ENCODE measurements around the gene RGS6. TPM values are rescaled to one million over a fixed set of nuclear protein-coding genes. Genes with fewer than 3 reads are reported as not detected.

RGS6 gene
- total RNA-seq, 2 experiments from 2014 or later, result not detected

DNA sequence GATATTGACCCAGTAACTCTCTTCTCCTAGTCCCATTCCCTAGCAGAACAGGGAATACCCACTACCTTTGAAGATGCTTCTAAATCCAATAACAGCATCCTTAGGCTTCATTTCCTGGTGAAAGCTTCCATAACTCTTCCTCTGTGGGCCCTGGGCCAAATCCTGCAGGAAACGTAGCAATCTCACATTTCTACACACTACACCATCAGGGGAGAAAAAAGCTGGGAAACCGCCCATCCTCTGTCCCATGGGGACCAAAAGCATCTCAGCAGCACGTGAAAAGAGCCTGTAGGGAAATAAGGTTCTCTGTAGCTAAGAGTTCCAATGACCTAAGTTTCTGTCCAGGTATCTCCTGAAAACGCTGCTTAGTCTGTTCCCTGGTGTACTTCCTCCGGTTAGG lies 621.4 kb downstream of the RGS6 start:
- Histone ChIP-seq H3K27ac (ENCODE audit: low read depth, low read length, poor library complexity, severe bottlenecking) (no peak overlapping the region), H3K79me2 (ENCODE audit: insufficient read depth, low read depth, low read length) (no peaks in the 10 kb centered on the region), H3K36me3 (ENCODE audit: insufficient read depth, low read length) (no peaks in the 10 kb centered on the region), H3K4me2 (ENCODE audit: low read length) (no peak overlapping the region), H3K4me1 (ENCODE audit: insufficient read depth, low read length, poor library complexity, severe bottlenecking) (no peaks in the 10 kb centered on the region), H3K9me2 (ENCODE audit: insufficient read depth, low read length) (no peaks in the 10 kb centered on the region), H2AFZ (ENCODE audit: low read length) (no peak overlapping the region), H3K4me3 (ENCODE audit: low read depth, low read length, poor library complexity, severe bottlenecking) (no peak overlapping the region), H4K20me1 (ENCODE audit: insufficient read depth, low read length) (no peaks in the 10 kb centered on the region), H3K9me3 (ENCODE audit: low read length) (no peaks in the 10 kb centered on the region)
- TF ChIP-seq, protein P1, sequence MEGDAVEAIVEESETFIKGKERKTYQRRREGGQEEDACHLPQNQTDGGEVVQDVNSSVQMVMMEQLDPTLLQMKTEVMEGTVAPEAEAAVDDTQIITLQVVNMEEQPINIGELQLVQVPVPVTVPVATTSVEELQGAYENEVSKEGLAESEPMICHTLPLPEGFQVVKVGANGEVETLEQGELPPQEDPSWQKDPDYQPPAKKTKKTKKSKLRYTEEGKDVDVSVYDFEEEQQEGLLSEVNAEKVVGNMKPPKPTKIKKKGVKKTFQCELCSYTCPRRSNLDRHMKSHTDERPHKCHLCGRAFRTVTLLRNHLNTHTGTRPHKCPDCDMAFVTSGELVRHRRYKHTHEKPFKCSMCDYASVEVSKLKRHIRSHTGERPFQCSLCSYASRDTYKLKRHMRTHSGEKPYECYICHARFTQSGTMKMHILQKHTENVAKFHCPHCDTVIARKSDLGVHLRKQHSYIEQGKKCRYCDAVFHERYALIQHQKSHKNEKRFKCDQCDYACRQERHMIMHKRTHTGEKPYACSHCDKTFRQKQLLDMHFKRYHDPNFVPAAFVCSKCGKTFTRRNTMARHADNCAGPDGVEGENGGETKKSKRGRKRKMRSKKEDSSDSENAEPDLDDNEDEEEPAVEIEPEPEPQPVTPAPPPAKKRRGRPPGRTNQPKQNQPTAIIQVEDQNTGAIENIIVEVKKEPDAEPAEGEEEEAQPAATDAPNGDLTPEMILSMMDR (conservative IDR thresholded peaks at IDR 0.05; ENCODE audit: low read length), result no peak
- TF ChIP-seq EZH2phosphoT487 (IDR thresholded peaks at IDR 0.05; ENCODE audit: borderline replicate concordance, low read depth, low read length), result no peak
- ChIA-PET CTCF (ENCODE audit: unreplicated experiment) (no interaction called here), POLR2A (interaction anchor here (1.2 kb wide), 1 partner anchor 10 kb away, joined by 5 read pairs; no protein-coding TSS in a partner anchor)
- DNase-seq (ENCODE audit: low spot score), result no peak
- intact Hi-C loops (cut with micrococcal nuclease; ENCODE audit: unreplicated experiment), result no loop called here
- BruUV-seq (replicated peaks), result no TSS peak

DNA sequence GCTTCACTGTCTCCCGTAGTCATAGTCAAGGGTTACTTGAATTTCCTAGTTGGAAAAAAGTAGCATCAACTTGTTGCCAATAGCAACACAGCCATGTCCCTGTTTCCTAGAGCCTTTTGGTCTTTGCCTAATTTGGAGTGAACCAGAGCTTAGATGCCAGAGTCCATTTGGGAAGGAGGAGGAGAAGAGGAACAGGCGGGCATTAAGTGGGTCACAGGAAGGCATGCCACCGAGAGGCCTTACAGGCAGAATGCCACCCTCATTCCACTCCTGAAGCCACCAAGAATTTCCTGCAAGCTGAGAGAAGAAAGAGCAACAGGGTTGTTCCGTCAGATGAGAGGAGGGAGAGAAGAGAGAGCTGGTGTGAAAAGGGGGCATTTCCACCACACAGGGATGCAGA lies 622.2 kb downstream of the RGS6 start:
- H3K27ac ChIP-seq (ENCODE audit: low read depth, low read length, poor library complexity, severe bottlenecking), result no peak overlapping the region
- no peaks in the 10 kb centered on the region for H3K9me3 ChIP-seq (ENCODE audit: low read length)
- H3K4me1 ChIP-seq (ENCODE audit: insufficient read depth, low read length, poor library complexity, severe bottlenecking), result no peaks in the 10 kb centered on the region
- DNase-seq (ENCODE audit: low spot score), result no peak
- POLR2A ChIA-PET, result interaction anchor here (1.2 kb wide), 1 partner anchor 9 kb away, joined by 5 read pairs; no protein-coding TSS in a partner anchor
- no peak overlapping the region for H3K4me3 ChIP-seq (ENCODE audit: low read depth, low read length, poor library complexity, severe bottlenecking)
- no peaks in the 10 kb centered on the region for H4K20me1 ChIP-seq (ENCODE audit: insufficient read depth, low read length)
- no peaks in the 10 kb centered on the region for H3K79me2 ChIP-seq (ENCODE audit: insufficient read depth, low read depth, low read length)
- TF ChIP-seq, protein P1 (conservative IDR thresholded peaks at IDR 0.05; ENCODE audit: low read length), result no peak
- no peak for TF ChIP-seq EZH2phosphoT487 (IDR thresholded peaks at IDR 0.05; ENCODE audit: borderline replicate concordance, low read depth, low read length)
- no peaks in the 10 kb centered on the region for H3K9me2 ChIP-seq (ENCODE audit: insufficient read depth, low read length)
- no peak overlapping the region for H3K4me2 ChIP-seq (ENCODE audit: low read length)
- CTCF ChIA-PET (ENCODE audit: unreplicated experiment), result no interaction called here
- BruUV-seq (replicated peaks), result no TSS peak
- H2AFZ ChIP-seq (ENCODE audit: low read length), result no peak overlapping the region
- intact Hi-C loops (cut with micrococcal nuclease; ENCODE audit: unreplicated experiment), result no loop called here
- no peaks in the 10 kb centered on the region for H3K36me3 ChIP-seq (ENCODE audit: insufficient read depth, low read length)

DNA sequence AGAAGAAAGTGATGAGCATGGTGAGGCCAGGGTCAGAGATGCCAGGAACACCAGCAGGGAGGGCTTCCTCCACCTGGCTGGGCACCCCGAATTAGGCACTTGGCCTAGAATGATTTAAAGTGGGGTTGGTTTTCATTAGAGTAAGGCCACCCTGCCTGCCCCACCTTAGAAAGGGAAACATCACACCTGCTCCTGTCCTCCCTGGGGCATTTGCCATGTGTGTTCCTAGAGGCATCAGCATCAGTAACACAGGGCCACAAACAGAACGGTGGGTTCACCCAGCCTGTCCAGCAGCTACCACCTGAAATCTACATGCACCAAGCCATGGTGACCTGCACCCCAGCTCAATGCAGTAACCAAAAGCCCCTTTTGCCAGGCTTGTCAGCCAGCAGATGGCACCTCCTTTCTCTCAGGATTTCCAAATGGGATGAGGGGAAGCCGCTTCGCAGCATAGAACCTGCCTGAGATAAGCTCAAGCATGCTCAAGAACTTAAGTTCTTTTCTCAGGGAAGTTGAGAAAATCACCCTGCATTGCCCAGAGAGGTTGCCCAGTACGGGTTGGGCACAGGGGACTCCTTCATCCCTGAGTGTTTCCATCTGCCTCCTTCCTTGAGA lies 622.9 kb downstream of the RGS6 start:
- H2AFZ ChIP-seq (ENCODE audit: low read length), result no peak overlapping the region
- no peak for DNase-seq (ENCODE audit: low spot score)
- intact Hi-C loops (cut with micrococcal nuclease; ENCODE audit: unreplicated experiment), result no loop called here
- H3K4me2 ChIP-seq (ENCODE audit: low read length), result no peak overlapping the region
- no peak overlapping the region for H3K4me3 ChIP-seq (ENCODE audit: low read depth, low read length, poor library complexity, severe bottlenecking)
- H3K9me3 ChIP-seq (ENCODE audit: low read length), result no peaks in the 10 kb centered on the region
- ChIA-PET CTCF (ENCODE audit: unreplicated experiment) (no interaction called here), POLR2A (interaction anchor here (1.2 kb wide), 1 partner anchor 8 kb away, joined by 5 read pairs; no protein-coding TSS in a partner anchor)
- H3K27ac ChIP-seq (ENCODE audit: low read depth, low read length, poor library complexity, severe bottlenecking), result no peak overlapping the region
- no peaks in the 10 kb centered on the region for H3K9me2 ChIP-seq (ENCODE audit: insufficient read depth, low read length)
- no peaks in the 10 kb centered on the region for H3K36me3 ChIP-seq (ENCODE audit: insufficient read depth, low read length)
- H3K4me1 ChIP-seq (ENCODE audit: insufficient read depth, low read length, poor library complexity, severe bottlenecking), result no peaks in the 10 kb centered on the region
- no peaks in the 10 kb centered on the region for H3K79me2 ChIP-seq (ENCODE audit: insufficient read depth, low read depth, low read length)
- no peaks in the 10 kb centered on the region for H4K20me1 ChIP-seq (ENCODE audit: insufficient read depth, low read length)
- no TSS peak for BruUV-seq (replicated peaks)
- TF ChIP-seq EZH2phosphoT487 (IDR thresholded peaks at IDR 0.05; ENCODE audit: borderline replicate concordance, low read depth, low read length), result no peak
- TF ChIP-seq, protein P1 (conservative IDR thresholded peaks at IDR 0.05; ENCODE audit: low read length), result no peak

Measured in OCI-LY7 (cell line).